K562 (cell line): Measurements from ENCODE around the gene SMIM3. TPM values are rescaled to one million over a fixed set of nuclear protein-coding genes. Genes with fewer than 3 reads are reported as not detected.

ENCODE experiments used
- BRD9 ChIP-seq: fragments of 450-650 bp; IDR thresholded peaks from 2 replicates; pipeline ENCODE4 v1.6.1; 2018; ENCODE audit warnings: low read depth; ENCODE audit not compliant: partially characterized antibody
- CBFA2T2 ChIP-seq: fragments of 450-650 bp; conservative IDR thresholded peaks from 2 replicates; pipeline ENCODE4 v1.6.1; 2017; ENCODE audit warnings: mild to moderate bottlenecking
- CHAMP1 ChIP-seq: fragments of 450-650 bp; IDR thresholded peaks from 2 replicates; pipeline ENCODE4 v1.6.1; 2016; ENCODE audit warnings: mild to moderate bottlenecking
- CREM ChIP-seq: IDR thresholded peaks from 2 replicates; pipeline ENCODE4 v1.6.1; 2014; ENCODE audit warnings: antibody characterized with exemption, low read depth
- DIDO1 ChIP-seq: fragments of 450-650 bp; IDR thresholded peaks from 2 replicates; pipeline ENCODE4 v1.6.1; 2016; ENCODE audit warnings: low read depth, missing biosample characterization, missing genetic modification characterization
- FOSL1 ChIP-seq: fragments of 200-800 bp; sonication (Bioruptor generic); conservative IDR thresholded peaks from 2 replicates; pipeline ENCODE4 v1.6.1; 2016; ENCODE audit warnings: missing genetic modification characterization, missing compliant biosample characterization
- FOXO4 ChIP-seq: fragments of 450-650 bp; formaldehyde crosslinking; IDR thresholded peaks from 2 replicates; pipeline ENCODE4 v1.4.0; 2020; ENCODE audit warnings: mild to moderate bottlenecking, moderate library complexity
- MNT ChIP-seq, 2 experiments: fragments of 450-650 bp; conservative IDR thresholded peaks; 2 replicates each; pipeline ENCODE4 v1.6.1; 2017; ENCODE audit warnings: mild to moderate bottlenecking in 2 of 2, moderate library complexity in 2 of 2
- NCOR1 ChIP-seq: fragments of 450-650 bp; IDR thresholded peaks from 2 replicates; pipeline ENCODE4 v1.6.1; 2016; ENCODE audit warnings: mild to moderate bottlenecking, moderate library complexity
- NR0B1 ChIP-seq: fragments of 450-650 bp; IDR thresholded peaks from one replicate; pipeline ENCODE4 v1.6.1; 2018; ENCODE audit warnings: mild to moderate bottlenecking, moderate library complexity; ENCODE audit not compliant: partially characterized antibody
- OTX1 ChIP-seq: fragments of 450-650 bp; formaldehyde crosslinking; IDR thresholded peaks from 2 replicates; pipeline ENCODE4 v1.4.0; 2022; ENCODE audit warnings: mild to moderate bottlenecking
- RCOR1 ChIP-seq, 2 experiments: IDR thresholded peaks; 2 replicates each; pipeline ENCODE4 v1.6.1; 2012; ENCODE audit warnings: low read depth in 2 of 2, low read length in 2 of 2, borderline replicate concordance in 1 of 2, improper control_type of control experiment in 1 of 2
- RUNX1 ChIP-seq: sonication (generic); IDR thresholded peaks from 2 replicates; pipeline ENCODE4 v1.6.1; 2016; ENCODE audit warnings: antibody characterized with exemption, low read depth
- SMAD4 ChIP-seq: fragments of 250-450 bp; sonication (Bioruptor Pico); conservative IDR thresholded peaks from 2 replicates; pipeline ENCODE4 v1.8.0; 2021; ENCODE audit warnings: inconsistent platforms, mild to moderate bottlenecking, moderate library complexity
- ZBTB17 ChIP-seq: fragments of 450-650 bp; formaldehyde crosslinking; IDR thresholded peaks from 2 replicates; pipeline ENCODE4 v1.4.0; 2020; ENCODE audit warnings: mild to moderate bottlenecking
- ZBTB9 ChIP-seq: fragments of 450-650 bp; formaldehyde crosslinking; IDR thresholded peaks from 2 replicates; pipeline ENCODE4 v1.4.0; 2020; ENCODE audit warnings: mild to moderate bottlenecking, moderate library complexity
- ZNF740 ChIP-seq, 3 experiments: fragments of 200-800 bp in 1 of 3; sonication (Bioruptor generic) in 1 of 3; sonication (generic) in 1 of 3; formaldehyde crosslinking in 1 of 3; IDR thresholded peaks; 2 replicates each; pipeline versions ENCODE4 v1.6.1 to v1.8.0; 2016 to 2022; ENCODE audit warnings: mild to moderate bottlenecking in 2 of 3, missing compliant biosample characterization in 2 of 3, missing genetic modification characterization in 2 of 3, missing genetic modification reagents in 1 of 3
- polyA plus RNA-seq, 8 experiments: library from polyadenylated mRNA; depleted of rRNA in 4 of 8; stranded (reverse) in 5 of 8; unstranded in 3 of 8; fragments of >200 nt; fragmentation: Nextera tagmentation in 2 of 8; fragmentation: Illumina TruSeq in 1 of 8; extraction: Ambion mirVana in 2 of 8; extraction: Trizol in 1 of 8; gene quantifications; 2 replicates each; pipeline versions ENCODE4 v1.2.1 to v1.2.3, GENCODE V29; 2011 to 2014; ENCODE audit warnings: inconsistent platforms in 1 of 8, missing spikeins in 1 of 8
- total RNA-seq, 7 experiments: library from RNA; depleted of rRNA in 6 of 7; stranded (reverse); fragments of >200 nt in 6 of 7; fragmentation: Illumina TruSeq in 2 of 7; extraction: Trizol in 2 of 7; gene quantifications; 2 replicates each; pipeline versions ENCODE4 v1.2.1 to v1.2.3, GENCODE V29; 2011 to 2021; ENCODE audit warnings: low replicate concordance in 1 of 7

The SMIM3 gene
- total and polyA plus RNA-seq, 9 of the 15 experiments (the other 6 are each of a cell fraction or from before 2014, with no cell fraction given): 4.1 to 27.7 (median 13.6) TPM

- TF ChIP-seq ZBTB9 (peak; percentile 76; the same call in 1 of the 2 replicates), RUNX1 (no peak), BRD9 (peak; percentile 16), SMAD4 (CRISPR knock-in tag) (peak; percentile 71), FOXO4 (0 out of 2 replicates have a peak, but pooled peaks have one; percentile 67), CBFA2T2 (peak; percentile 95), ZBTB17 (CRISPR knock-in tag) (peak; percentile 83), CREM (peak; percentile 98), NCOR1 (no peak), CHAMP1 (no peak), MNT (conservative IDR thresholded peaks at IDR 0.05) (peak; percentile 82 to 85), FOSL1 (tag) (peak; percentile 72), NR0B1 (no peak), DIDO1 (peak; percentile 71), OTX1 (CRISPR knock-in tag) (peak; percentile 71; the same call in 1 of the 2 replicates), ZNF740 (CRISPR knock-in tag; IDR thresholded peaks at IDR 0.05) (peak; percentile 100), ZNF740 (tag; IDR thresholded peaks at IDR 0.05) (peak in 1 of 2 experiments; percentile 98; a peak in 2 of 4 replicates), RCOR1 (IDR thresholded peaks at IDR 0.05; ENCODE audit: borderline replicate concordance in 1 of 2, low read depth in 2 of 2, low read length in 2 of 2) (peak in 1 of 2 experiments; percentile 51; a peak in 1 of 4 replicates)
Observed at GRCh38 chr5:150758531-150759333, 19.8 kb upstream of the SMIM3 start, which contains the start of gene DCTN4 (continued).
